HEK293 (cell line): ENCODE measurements around the gene C1orf198.

Source experiments
- CTCF ChIA-PET: fragments of 350-600 bp; formaldehyde crosslinking; extraction: SDS; loops from one replicate; lab custom pipeline; 2021; ENCODE audit warnings: antibody characterized with exemption; lab: Yijun Ruan, JAX
- POLR2A ChIA-PET: fragments of 300-600 bp; formaldehyde crosslinking; extraction: SDS; loops from one replicate; lab custom pipeline; 2020; ENCODE audit warnings: antibody characterized with exemption, inconsistent platforms; lab: Yijun Ruan, JAX
- H3K27ac ChIP-seq: fragments of 200-500 bp; sonication (Bioruptor generic); 2 replicates; pipeline ENCODE4 v1.5.1; 2014; ENCODE audit warnings: low read depth, low read length, control low read depth, inconsistent platforms; ENCODE audit errors: extremely low read depth
- H3K36me3 ChIP-seq, 2 experiments: fragments of 200-500 bp in 1 of 2; sonication (Bioruptor generic) in 1 of 2; 1 replicate in 1 of 2; 2 replicates in 1 of 2; pipeline ENCODE4 v1.5.1; 2014 to 2017; ENCODE audit warnings: inconsistent platforms in 2 of 2, low read length in 2 of 2; ENCODE audit not compliant: control insufficient read depth in 2 of 2, insufficient read depth in 1 of 2
- H3K4me1 ChIP-seq: fragments of 200-500 bp; sonication (Bioruptor generic); 2 replicates; pipeline ENCODE4 v1.5.1; 2014; ENCODE audit warnings: mild to moderate bottlenecking, low read length, inconsistent platforms; ENCODE audit not compliant: control insufficient read depth, insufficient read depth
- H3K4me3 ChIP-seq: 2 replicates; pipeline ENCODE4 v1.5.1; 2011; ENCODE audit warnings: low read depth, mild to moderate bottlenecking, control low read depth, low read length, moderate library complexity
- H3K9me3 ChIP-seq: fragments of 200-500 bp; sonication (Bioruptor generic); 2 replicates; pipeline ENCODE4 v1.5.1; 2014; ENCODE audit warnings: low read depth, low read length, inconsistent platforms; ENCODE audit not compliant: control insufficient read depth, insufficient read depth
- SCRT1 ChIP-seq: fragments of 450-650 bp; formaldehyde crosslinking; IDR thresholded peaks from 2 replicates; pipeline ENCODE4 v1.5.1; 2016; ENCODE audit warnings: missing biosample characterization, missing genetic modification characterization, borderline replicate concordance
- ZBTB48 ChIP-seq: fragments of 450-650 bp; formaldehyde crosslinking; IDR thresholded peaks from 2 replicates; pipeline ENCODE4 v1.5.1; 2016; ENCODE audit warnings: missing biosample characterization, missing genetic modification characterization
- ZNF133 ChIP-seq: fragments of 450-650 bp; formaldehyde crosslinking; IDR thresholded peaks from 2 replicates; pipeline ENCODE4 v1.5.1; 2016; ENCODE audit warnings: missing biosample characterization, missing genetic modification characterization
- ZNF16 ChIP-seq: fragments of 450-650 bp; formaldehyde crosslinking; IDR thresholded peaks from 2 replicates; pipeline ENCODE4 v1.5.1; 2016; ENCODE audit warnings: low read depth, missing biosample characterization, missing genetic modification characterization
- ZNF394 ChIP-seq: fragments of 450-650 bp; formaldehyde crosslinking; IDR thresholded peaks from 2 replicates; pipeline ENCODE4 v1.5.1; 2016; ENCODE audit warnings: missing biosample characterization, missing genetic modification characterization, mild to moderate bottlenecking, moderate library complexity, borderline replicate concordance
- ZNF416 ChIP-seq: fragments of 450-650 bp; formaldehyde crosslinking; IDR thresholded peaks from 2 replicates; pipeline ENCODE4 v1.5.1; 2016; ENCODE audit warnings: missing biosample characterization, missing genetic modification characterization
- ZNF426 ChIP-seq: fragments of 450-650 bp; formaldehyde crosslinking; IDR thresholded peaks from 2 replicates; pipeline ENCODE4 v1.5.1; 2017; ENCODE audit warnings: missing biosample characterization, missing genetic modification characterization, mild to moderate bottlenecking, inconsistent platforms, moderate library complexity
- ZNF433 ChIP-seq: fragments of 450-650 bp; formaldehyde crosslinking; IDR thresholded peaks from 2 replicates; pipeline ENCODE4 v1.5.1; 2016; ENCODE audit warnings: missing biosample characterization, missing genetic modification characterization, low read depth
- ZNF610 ChIP-seq: fragments of 450-650 bp; formaldehyde crosslinking; IDR thresholded peaks from 2 replicates; pipeline ENCODE4 v1.5.1; 2016; ENCODE audit warnings: missing biosample characterization, missing genetic modification characterization, borderline replicate concordance
- ZNF777 ChIP-seq: fragments of 450-650 bp; formaldehyde crosslinking; IDR thresholded peaks from 2 replicates; pipeline ENCODE4 v1.5.1; 2017; ENCODE audit warnings: missing biosample characterization, missing genetic modification characterization, borderline replicate concordance
- TF ChIP-seq, protein P1 (sequence below): fragments of 450-650 bp; formaldehyde crosslinking; IDR thresholded peaks from 2 replicates; pipeline ENCODE4 v1.5.1; 2016; ENCODE audit warnings: missing biosample characterization, missing genetic modification characterization
- TF ChIP-seq, protein P2 (sequence below): fragments of 450-650 bp; formaldehyde crosslinking; IDR thresholded peaks from 2 replicates; pipeline ENCODE4 v1.5.1; 2017; ENCODE audit warnings: missing biosample characterization, missing genetic modification characterization
- TF ChIP-seq, protein P3 (sequence below): fragments of 450-650 bp; formaldehyde crosslinking; IDR thresholded peaks from 2 replicates; pipeline ENCODE4 v1.5.1; 2016; ENCODE audit warnings: missing biosample characterization, missing genetic modification characterization
- TF ChIP-seq, protein P4 (sequence below): fragments of 450-650 bp; formaldehyde crosslinking; IDR thresholded peaks from 2 replicates; pipeline ENCODE4 v1.5.1; 2017; ENCODE audit warnings: missing biosample characterization, missing genetic modification characterization
- TF ChIP-seq, protein P5 (sequence below): fragments of 450-650 bp; formaldehyde crosslinking; IDR thresholded peaks from 2 replicates; pipeline ENCODE4 v1.5.1; 2016; ENCODE audit warnings: missing biosample characterization, missing genetic modification characterization
- TF ChIP-seq, protein P6 (sequence below): fragments of 450-650 bp; formaldehyde crosslinking; IDR thresholded peaks from 2 replicates; pipeline ENCODE4 v1.5.1; 2016; ENCODE audit warnings: missing biosample characterization, missing genetic modification characterization

C1orf198 gene

DNA sequence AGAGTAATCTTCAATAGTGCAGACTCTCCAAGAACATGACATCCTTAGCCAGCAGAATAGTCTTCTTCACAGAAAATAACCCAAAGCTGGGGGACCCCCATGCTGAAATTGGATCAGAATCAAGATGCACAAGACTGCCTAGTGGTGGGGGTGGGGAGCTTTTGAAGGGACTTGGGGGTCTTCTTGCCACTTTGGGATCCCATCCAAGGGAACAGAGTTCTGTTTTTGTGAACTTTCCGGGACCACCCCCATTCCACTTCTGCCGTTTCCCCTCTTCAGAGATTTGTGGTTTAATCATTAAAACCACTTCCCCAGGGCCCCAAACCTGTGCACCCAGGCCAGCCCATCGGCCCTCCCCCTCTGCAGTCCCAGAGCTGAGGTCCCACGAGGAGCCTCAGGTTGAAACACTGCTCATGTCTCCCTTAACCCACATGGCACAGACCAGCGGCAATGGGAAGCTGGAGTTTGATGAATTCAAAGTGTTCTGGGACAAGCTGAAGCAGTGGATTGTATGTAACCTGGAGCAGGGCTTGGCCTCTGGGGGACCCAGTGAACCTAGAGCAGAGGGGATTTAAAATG lies 76.2 kb downstream of the C1orf198 start:
- no peak overlapping the region for H3K4me3 ChIP-seq
- H3K36me3 ChIP-seq, result no peaks in the 10 kb centered on the region
- TF ChIP-seq ZNF433 (tag by site-specific recombination), result no peak
- TF ChIP-seq ZNF16 (tag by site-specific recombination), result no peak
- TF ChIP-seq, protein P1, sequence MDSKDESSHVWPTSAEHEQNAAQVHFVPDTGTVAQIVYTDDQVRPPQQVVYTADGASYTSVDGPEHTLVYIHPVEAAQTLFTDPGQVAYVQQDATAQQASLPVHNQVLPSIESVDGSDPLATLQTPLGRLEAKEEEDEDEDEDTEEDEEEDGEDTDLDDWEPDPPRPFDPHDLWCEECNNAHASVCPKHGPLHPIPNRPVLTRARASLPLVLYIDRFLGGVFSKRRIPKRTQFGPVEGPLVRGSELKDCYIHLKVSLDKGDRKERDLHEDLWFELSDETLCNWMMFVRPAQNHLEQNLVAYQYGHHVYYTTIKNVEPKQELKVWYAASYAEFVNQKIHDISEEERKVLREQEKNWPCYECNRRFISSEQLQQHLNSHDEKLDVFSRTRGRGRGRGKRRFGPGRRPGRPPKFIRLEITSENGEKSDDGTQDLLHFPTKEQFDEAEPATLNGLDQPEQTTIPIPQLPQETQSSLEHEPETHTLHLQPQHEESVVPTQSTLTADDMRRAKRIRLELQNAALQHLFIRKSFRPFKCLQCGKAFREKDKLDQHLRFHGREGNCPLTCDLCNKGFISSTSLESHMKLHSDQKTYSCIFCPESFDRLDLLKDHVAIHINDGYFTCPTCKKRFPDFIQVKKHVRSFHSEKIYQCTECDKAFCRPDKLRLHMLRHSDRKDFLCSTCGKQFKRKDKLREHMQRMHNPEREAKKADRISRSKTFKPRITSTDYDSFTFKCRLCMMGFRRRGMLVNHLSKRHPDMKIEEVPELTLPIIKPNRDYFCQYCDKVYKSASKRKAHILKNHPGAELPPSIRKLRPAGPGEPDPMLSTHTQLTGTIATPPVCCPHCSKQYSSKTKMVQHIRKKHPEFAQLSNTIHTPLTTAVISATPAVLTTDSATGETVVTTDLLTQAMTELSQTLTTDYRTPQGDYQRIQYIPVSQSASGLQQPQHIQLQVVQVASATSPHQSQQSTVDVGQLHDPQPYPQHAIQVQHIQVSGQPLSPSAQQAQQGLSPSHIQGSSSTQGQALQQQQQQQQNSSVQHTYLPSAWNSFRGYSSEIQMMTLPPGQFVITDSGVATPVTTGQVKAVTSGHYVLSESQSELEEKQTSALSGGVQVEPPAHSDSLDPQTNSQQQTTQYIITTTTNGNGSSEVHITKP (tag by site-specific recombination), result no peak
- TF ChIP-seq ZNF610, result no peak
- no peak for TF ChIP-seq ZNF416 (tag by site-specific recombination)
- TF ChIP-seq ZBTB48 (tag by site-specific recombination), result no peak
- no peak for TF ChIP-seq ZNF426 (tag by site-specific recombination)
- TF ChIP-seq ZNF394 (tag by site-specific recombination), result no peak
- TF ChIP-seq SCRT1 (tag by site-specific recombination), result no peak
- TF ChIP-seq, protein P2, sequence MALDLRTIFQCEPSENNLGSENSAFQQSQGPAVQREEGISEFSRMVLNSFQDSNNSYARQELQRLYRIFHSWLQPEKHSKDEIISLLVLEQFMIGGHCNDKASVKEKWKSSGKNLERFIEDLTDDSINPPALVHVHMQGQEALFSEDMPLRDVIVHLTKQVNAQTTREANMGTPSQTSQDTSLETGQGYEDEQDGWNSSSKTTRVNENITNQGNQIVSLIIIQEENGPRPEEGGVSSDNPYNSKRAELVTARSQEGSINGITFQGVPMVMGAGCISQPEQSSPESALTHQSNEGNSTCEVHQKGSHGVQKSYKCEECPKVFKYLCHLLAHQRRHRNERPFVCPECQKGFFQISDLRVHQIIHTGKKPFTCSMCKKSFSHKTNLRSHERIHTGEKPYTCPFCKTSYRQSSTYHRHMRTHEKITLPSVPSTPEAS (tag by site-specific recombination), result no peak
- TF ChIP-seq, protein P3, sequence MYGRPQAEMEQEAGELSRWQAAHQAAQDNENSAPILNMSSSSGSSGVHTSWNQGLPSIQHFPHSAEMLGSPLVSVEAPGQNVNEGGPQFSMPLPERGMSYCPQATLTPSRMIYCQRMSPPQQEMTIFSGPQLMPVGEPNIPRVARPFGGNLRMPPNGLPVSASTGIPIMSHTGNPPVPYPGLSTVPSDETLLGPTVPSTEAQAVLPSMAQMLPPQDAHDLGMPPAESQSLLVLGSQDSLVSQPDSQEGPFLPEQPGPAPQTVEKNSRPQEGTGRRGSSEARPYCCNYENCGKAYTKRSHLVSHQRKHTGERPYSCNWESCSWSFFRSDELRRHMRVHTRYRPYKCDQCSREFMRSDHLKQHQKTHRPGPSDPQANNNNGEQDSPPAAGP, result no peak
- TF ChIP-seq, protein P4, sequence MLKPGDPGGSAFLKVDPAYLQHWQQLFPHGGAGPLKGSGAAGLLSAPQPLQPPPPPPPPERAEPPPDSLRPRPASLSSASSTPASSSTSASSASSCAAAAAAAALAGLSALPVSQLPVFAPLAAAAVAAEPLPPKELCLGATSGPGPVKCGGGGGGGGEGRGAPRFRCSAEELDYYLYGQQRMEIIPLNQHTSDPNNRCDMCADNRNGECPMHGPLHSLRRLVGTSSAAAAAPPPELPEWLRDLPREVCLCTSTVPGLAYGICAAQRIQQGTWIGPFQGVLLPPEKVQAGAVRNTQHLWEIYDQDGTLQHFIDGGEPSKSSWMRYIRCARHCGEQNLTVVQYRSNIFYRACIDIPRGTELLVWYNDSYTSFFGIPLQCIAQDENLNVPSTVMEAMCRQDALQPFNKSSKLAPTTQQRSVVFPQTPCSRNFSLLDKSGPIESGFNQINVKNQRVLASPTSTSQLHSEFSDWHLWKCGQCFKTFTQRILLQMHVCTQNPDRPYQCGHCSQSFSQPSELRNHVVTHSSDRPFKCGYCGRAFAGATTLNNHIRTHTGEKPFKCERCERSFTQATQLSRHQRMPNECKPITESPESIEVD (tag by site-specific recombination), result no peak
- TF ChIP-seq, all 188 proteins: peak for 0
- Histone ChIP-seq H3K9me3 (no peaks in the 10 kb centered on the region), H3K27ac (no peak overlapping the region), H3K4me1 (no peaks in the 10 kb centered on the region)
- ChIA-PET POLR2A (no interaction called here), CTCF (interaction anchor here (0.6 to 1.5 kb wide), 4 partner anchors 9 to 159 kb away, joined by 3 to 5 read pairs (median 4); no protein-coding TSS in a partner anchor)

DNA sequence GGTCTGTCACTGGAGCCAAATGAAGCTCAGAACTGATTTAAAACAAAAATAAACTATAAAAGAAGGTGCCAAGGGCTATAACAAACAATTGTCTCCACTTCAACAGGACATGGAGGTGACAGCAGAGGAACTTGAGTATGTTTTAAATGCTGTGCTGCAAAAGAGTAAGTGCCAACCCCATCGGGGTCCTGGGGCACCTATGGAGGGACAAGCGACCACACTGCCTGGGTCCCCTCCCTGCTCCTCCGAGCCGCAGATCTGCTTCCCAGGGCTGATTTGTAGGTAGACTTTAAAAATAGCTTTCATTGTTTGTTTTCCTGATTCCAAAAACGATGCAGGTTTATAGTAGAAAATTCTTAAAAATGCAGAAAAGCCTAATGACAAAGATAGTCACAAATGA lies 78.3 kb downstream of the C1orf198 start:
- ChIA-PET CTCF (interaction anchor here (0.5 to 1.1 kb wide), 3 partner anchors 8 to 127 kb away, joined by 3 to 4 read pairs (median 3); no protein-coding TSS in a partner anchor), POLR2A (no interaction called here)
- no peaks in the 10 kb centered on the region for H3K36me3 ChIP-seq
- no peak for TF ChIP-seq SCRT1 (tag by site-specific recombination)
- TF ChIP-seq, protein P5, sequence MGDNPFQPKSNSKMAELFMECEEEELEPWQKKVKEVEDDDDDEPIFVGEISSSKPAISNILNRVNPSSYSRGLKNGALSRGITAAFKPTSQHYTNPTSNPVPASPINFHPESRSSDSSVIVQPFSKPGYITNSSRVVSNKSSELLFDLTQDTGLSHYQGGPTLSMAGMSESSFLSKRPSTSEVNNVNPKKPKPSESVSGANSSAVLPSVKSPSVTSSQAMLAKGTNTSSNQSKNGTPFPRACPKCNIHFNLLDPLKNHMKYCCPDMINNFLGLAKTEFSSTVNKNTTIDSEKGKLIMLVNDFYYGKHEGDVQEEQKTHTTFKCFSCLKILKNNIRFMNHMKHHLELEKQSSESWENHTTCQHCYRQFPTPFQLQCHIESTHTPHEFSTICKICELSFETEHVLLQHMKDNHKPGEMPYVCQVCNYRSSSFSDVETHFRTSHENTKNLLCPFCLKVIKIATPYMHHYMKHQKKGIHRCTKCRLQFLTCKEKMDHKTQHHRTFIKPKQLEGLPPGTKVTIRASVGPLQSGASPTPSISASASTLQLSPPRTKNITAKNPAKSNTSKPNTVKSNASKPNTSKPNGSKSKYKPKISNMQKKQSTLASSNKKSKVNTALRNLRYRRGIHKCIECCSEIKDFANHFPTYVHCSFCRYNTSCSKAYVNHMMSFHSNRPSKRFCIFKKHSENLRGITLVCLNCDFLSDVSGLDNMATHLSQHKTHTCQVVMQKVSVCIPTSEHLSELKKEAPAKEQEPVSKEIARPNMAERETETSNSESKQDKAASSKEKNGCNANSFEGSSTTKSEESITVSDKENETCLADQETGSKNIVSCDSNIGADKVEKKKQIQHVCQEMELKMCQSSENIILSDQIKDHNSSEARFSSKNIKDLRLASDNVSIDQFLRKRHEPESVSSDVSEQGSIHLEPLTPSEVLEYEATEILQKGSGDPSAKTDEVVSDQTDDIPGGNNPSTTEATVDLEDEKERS, result no peak
- TF ChIP-seq ZNF133 (tag by site-specific recombination), result no peak
- no peak for TF ChIP-seq ZNF777
- TF ChIP-seq, protein P6, sequence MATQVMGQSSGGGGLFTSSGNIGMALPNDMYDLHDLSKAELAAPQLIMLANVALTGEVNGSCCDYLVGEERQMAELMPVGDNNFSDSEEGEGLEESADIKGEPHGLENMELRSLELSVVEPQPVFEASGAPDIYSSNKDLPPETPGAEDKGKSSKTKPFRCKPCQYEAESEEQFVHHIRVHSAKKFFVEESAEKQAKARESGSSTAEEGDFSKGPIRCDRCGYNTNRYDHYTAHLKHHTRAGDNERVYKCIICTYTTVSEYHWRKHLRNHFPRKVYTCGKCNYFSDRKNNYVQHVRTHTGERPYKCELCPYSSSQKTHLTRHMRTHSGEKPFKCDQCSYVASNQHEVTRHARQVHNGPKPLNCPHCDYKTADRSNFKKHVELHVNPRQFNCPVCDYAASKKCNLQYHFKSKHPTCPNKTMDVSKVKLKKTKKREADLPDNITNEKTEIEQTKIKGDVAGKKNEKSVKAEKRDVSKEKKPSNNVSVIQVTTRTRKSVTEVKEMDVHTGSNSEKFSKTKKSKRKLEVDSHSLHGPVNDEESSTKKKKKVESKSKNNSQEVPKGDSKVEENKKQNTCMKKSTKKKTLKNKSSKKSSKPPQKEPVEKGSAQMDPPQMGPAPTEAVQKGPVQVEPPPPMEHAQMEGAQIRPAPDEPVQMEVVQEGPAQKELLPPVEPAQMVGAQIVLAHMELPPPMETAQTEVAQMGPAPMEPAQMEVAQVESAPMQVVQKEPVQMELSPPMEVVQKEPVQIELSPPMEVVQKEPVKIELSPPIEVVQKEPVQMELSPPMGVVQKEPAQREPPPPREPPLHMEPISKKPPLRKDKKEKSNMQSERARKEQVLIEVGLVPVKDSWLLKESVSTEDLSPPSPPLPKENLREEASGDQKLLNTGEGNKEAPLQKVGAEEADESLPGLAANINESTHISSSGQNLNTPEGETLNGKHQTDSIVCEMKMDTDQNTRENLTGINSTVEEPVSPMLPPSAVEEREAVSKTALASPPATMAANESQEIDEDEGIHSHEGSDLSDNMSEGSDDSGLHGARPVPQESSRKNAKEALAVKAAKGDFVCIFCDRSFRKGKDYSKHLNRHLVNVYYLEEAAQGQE (tag by site-specific recombination), result no peak

More for the DNA sequence above, 78.3 kb downstream of the C1orf198 start:
- H3K9me3 ChIP-seq, result no peaks in the 10 kb centered on the region
- no peaks in the 10 kb centered on the region for H3K4me1 ChIP-seq
- no peak overlapping the region for H3K27ac ChIP-seq
- H3K4me3 ChIP-seq, result no peak overlapping the region
